Chondrocyte (in vitro differentiated cells): ENCODE results near the gene NBEA. TPM values are rescaled to one million over a fixed set of nuclear protein-coding genes. Genes with fewer than 3 reads are reported as not detected.
A peak's percentile ranks its signal among the peaks of the same experiment; 100 is the strongest.

ENCODE experiments used
- DNase-seq: peaks from one replicate; pipeline ENCODE4 v3.0.0; 2021; ENCODE audit warnings: mixed read lengths, low spot score
- H3K27ac Mint-ChIP-seq: one replicate; pipeline ENCODE4 v1.8.0; 2021; ENCODE audit warnings: mild to moderate bottlenecking, moderate library complexity, mixed read lengths; ENCODE audit not compliant: unreplicated experiment
- H3K27me3 Mint-ChIP-seq: 2 replicates; pipeline ENCODE4 v1.8.0; 2021; ENCODE audit warnings: low read depth, mixed read lengths
- H3K36me3 Mint-ChIP-seq: 2 replicates; pipeline ENCODE4 v1.8.0; 2021; ENCODE audit warnings: low read depth, mixed read lengths
- H3K4me1 Mint-ChIP-seq: 2 replicates; pipeline ENCODE4 v1.8.0; 2021; ENCODE audit warnings: low read depth, mild to moderate bottlenecking, mixed read lengths
- H3K4me3 Mint-ChIP-seq: one replicate; pipeline ENCODE4 v1.8.0; 2021; ENCODE audit warnings: mild to moderate bottlenecking, moderate library complexity, mixed read lengths; ENCODE audit not compliant: unreplicated experiment
- H3K9me3 Mint-ChIP-seq: 2 replicates; pipeline ENCODE4 v1.8.0; 2021; ENCODE audit warnings: low read depth, mixed read lengths
- CTCF ChIP-seq: fragments of 200-600 bp; sonication (generic); IDR thresholded peaks from 2 replicates; pipeline ENCODE4 v1.5.0; 2021; ENCODE audit warnings: antibody characterized with exemption, mild to moderate bottlenecking, moderate library complexity
- total RNA-seq: library from RNA; stranded (reverse); gene quantifications from 3 replicates; pipeline ENCODE4 v1.2.1, GENCODE V29; 2021

Gene NBEA
- total RNA-seq, 1 donor from 2014 or later: 4.9 TPM

DNA sequence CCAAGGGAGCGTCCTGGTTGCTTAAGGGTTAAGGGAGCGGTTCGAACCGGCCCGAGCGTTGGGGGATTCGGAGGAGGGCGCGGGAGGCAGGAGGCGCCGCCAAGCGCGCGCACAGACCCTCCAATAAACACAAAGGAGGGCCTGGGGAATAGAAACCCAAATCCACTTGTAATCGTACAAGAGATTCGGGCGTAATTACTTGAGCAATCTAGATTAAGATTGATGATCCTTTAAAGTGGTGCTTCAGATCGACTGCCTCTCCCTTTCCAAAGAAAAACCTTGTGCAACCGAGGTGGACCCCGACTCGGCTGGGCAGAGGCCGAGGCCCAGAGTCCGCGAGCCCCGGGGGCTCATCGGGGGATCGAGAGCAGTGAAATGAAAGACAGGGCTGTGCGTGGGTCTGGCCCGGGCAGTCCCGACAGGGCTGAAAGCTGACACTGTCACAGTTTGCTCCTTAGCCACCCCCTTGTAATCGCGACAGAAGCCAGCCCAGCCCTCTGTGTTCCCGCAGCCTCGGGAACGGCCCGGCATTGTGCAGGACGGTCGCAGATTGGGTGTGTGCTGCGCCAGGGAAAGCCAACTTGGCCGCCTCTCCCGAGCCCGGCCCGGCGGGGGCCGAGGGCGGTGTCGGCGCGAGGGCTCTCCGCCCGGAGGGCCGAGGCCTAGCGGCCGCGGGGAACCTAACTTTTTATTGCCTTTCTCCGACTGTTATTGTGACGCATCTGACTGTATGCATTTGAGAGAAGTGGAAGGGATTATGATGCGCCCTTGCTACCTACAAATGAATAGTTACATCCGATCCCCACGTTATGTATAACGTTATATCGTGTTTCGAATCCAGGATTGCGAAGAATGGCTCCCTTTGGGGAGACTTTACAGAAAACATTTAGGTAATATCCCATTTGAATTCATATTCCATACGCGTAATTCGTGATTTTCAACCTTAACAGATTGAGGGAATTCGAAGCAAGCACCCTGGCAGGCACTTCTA lies 528.9 kb downstream of the NBEA start:
- TF ChIP-seq CTCF: peak; percentile 10
- Mint-ChIP-seq H3K4me1 (peaks cover 32% of the 10 kb centered on the region), H3K27ac (no peak overlapping the region), H3K27me3 (peaks cover 56% of the 10 kb centered on the region), H3K9me3 (no peaks in the 10 kb centered on the region), H3K36me3 (peaks cover 8% of the 10 kb centered on the region), H3K4me3 (peak overlapping the region; percentile 55)
- DNase-seq: no peak

GRCh38 chr13:35471706-35472322 lies 529.7 kb downstream of the NBEA start:
- Mint-ChIP-seq H3K27me3 (peaks cover 64% of the 10 kb centered on the region), H3K4me3 (peak overlapping the region; percentile 11), H3K27ac (no peak overlapping the region), H3K9me3 (no peaks in the 10 kb centered on the region), H3K36me3 (peaks cover 8% of the 10 kb centered on the region), H3K4me1 (peaks cover 40% of the 10 kb centered on the region)
- TF ChIP-seq CTCF: no peak
- DNase-seq: no peak

DNA sequence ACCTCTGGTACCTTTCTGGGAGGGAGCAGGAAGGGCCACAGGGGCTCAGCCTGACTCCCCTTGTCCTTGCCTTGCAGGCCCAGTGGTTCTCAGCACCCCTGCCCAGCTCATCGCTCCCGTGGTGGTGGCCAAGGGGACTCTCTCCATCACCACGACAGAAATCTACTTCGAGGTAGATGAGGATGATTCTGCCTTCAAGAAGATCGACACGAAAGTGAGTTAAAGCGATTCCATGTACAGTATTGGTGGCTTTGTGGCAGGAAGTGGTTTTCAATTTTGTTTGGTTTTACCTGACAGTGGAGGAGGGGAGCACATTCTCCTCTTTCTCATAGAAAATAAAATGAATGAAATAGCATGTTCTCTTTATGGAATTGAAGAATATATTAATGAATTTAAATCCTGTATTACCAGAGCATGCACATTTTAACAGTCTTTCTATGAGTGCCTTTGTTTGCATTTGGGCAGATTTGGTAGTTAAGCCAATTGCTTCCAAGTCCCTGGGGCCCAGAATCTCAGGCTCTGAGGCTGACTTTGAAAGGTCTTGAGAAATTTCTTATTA lies 530.3 kb downstream of the NBEA start:
- H3K27ac Mint-ChIP-seq: no peak overlapping the region
- peaks cover 42% of the 10 kb centered on the region for H3K4me1 Mint-ChIP-seq
- TF ChIP-seq CTCF: no peak
- H3K36me3 Mint-ChIP-seq: peaks cover 8% of the 10 kb centered on the region
- DNase-seq: no peak
- no peak overlapping the region for H3K4me3 Mint-ChIP-seq
- no peaks in the 10 kb centered on the region for H3K9me3 Mint-ChIP-seq
- peaks cover 70% of the 10 kb centered on the region for H3K27me3 Mint-ChIP-seq

GRCh38 chr13:35473206-35473775 lies 531.2 kb downstream of the NBEA start:
- H3K27me3 Mint-ChIP-seq: peaks cover 78% of the 10 kb centered on the region
- H3K4me3 Mint-ChIP-seq: no peak overlapping the region
- no peak overlapping the region for H3K27ac Mint-ChIP-seq
- no peak for DNase-seq
- TF ChIP-seq CTCF: no peak
- H3K36me3 Mint-ChIP-seq: peaks cover 8% of the 10 kb centered on the region
- peaks cover 41% of the 10 kb centered on the region for H3K4me1 Mint-ChIP-seq
- no peaks in the 10 kb centered on the region for H3K9me3 Mint-ChIP-seq

- Mint-ChIP-seq H3K4me1 (peaks cover 44% of the 10 kb centered on the region), H3K9me3 (no peaks in the 10 kb centered on the region), H3K4me3 (no peak overlapping the region), H3K27me3 (peaks cover 83% of the 10 kb centered on the region), H3K27ac (no peak overlapping the region), H3K36me3 (peaks cover 8% of the 10 kb centered on the region)
- DNase-seq: no peak
- TF ChIP-seq CTCF: no peak
Observed at GRCh38 chr13:35473802-35474201, 531.7 kb downstream of the NBEA start.
